ENCODE results near the gene CELSR3. TPM values are rescaled to one million over a fixed set of nuclear protein-coding genes. Genes with fewer than 3 reads are reported as not detected.

The CELSR3 gene
- polyA plus RNA-seq, 6 donors from 2014 or later = 0.28 TPM; not detected in 5

GRCh38 chr3:48684480-48685143, 21.9 kb upstream of the CELSR3 start:
- DNase-seq (no peak), ATAC-seq (ENCODE audit: low read depth in 2 of 2) (no peak)
- H3K27me3 Mint-ChIP-seq = no peaks in the 10 kb centered on the region
- H3K9me3 Mint-ChIP-seq = no peaks in the 10 kb centered on the region
- no peaks in the 10 kb centered on the region for H3K36me3 Mint-ChIP-seq
- peak overlapping the region in 4 of 6 donors; percentile 25 to 83 (median 70) for H3K27ac Mint-ChIP-seq
- H3K4me1 Mint-ChIP-seq = peaks cover 33 to 48% (median 36%) of the 10 kb centered on the region in 3 donors
- H3K4me3 Mint-ChIP-seq = peak overlapping the region; percentile 84 to 93 (median 88)

GRCh38 chr3:48684054-48684349, 21.3 kb upstream of the CELSR3 start:
- peaks cover 39 to 52% (median 40%) of the 10 kb centered on the region in 3 donors for H3K4me1 Mint-ChIP-seq
- no peak for ATAC-seq (ENCODE audit: low read depth in 2 of 2)
- H3K27me3 Mint-ChIP-seq = no peaks in the 10 kb centered on the region
- DNase-seq = no peak
- peak overlapping the region in 1 of 6 donors; percentile 49 for H3K27ac Mint-ChIP-seq
- peak overlapping the region in 6 of 8 donors; percentile 1 to 92 (median 54) for H3K4me3 Mint-ChIP-seq
- H3K9me3 Mint-ChIP-seq = no peaks in the 10 kb centered on the region
- no peaks in the 10 kb centered on the region for H3K36me3 Mint-ChIP-seq

DNA sequence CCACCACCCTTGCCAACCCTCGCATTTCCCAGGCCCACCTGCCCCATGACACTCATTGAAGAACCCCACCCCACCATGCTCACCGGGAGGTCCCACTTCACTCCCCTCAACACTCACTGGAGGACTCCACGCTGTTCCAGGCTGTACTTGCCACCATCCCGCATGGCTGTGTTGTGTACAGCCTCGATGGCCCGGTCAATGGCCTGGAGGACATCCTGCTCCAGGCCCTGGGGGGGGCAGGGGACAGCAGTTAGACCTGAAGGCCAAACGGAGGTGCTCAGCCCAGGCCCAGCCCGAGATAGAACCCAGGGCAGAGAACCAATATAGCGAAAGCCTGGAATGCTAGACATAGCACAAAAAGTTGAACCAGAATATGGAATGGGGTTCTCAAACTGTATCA, 20.1 kb upstream of the CELSR3 start:
- no peak overlapping the region for H3K27ac Mint-ChIP-seq
- peaks cover 41 to 52% (median 47%) of the 10 kb centered on the region in 3 donors for H3K4me1 Mint-ChIP-seq
- DNase-seq (no peak), ATAC-seq (ENCODE audit: low read depth in 2 of 2) (no peak)
- no peaks in the 10 kb centered on the region for H3K36me3 Mint-ChIP-seq
- H3K9me3 Mint-ChIP-seq = no peaks in the 10 kb centered on the region
- H3K4me3 Mint-ChIP-seq = peak overlapping the region in 1 of 8 donors; percentile 58
- H3K27me3 Mint-ChIP-seq = no peaks in the 10 kb centered on the region

DNA sequence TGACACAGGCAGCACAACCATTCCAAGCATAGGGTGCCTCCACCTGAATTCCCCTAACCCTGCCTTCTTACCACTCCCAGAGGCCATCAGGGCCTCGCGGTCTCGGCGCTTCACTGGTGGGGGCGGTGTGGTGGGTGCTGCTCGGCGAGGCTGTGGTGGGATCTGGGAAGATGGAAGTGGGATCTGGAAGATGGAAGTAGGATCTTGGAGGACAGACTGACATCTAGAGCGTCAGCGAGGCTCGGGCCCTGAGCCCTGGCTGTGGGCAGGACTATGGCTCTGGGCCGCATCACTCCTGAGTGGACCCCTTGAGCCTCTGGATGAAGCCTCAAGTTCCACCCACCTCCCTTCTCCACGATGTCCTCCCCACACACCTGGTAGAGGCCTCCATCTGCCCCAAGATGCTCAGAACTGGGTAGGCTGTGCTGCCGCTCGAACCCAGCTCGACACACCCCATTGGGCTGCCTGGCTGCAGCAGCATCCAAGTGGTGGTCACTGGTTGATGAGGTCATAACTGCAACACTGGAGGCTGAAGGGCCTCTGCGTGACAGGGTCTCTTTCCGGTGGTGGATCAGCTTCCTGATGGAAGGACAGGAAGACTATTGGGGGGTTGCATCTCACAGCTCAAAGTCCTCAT, 19.4 kb upstream of the CELSR3 start:
- Mint-ChIP-seq H3K4me3 (peak overlapping the region in 1 of 8 donors; percentile 58), H3K27me3 (no peaks in the 10 kb centered on the region), H3K36me3 (peaks cover 0 to 7% of the 10 kb centered on the region in 2 donors), H3K4me1 (peaks cover 47 to 52% (median 47%) of the 10 kb centered on the region in 3 donors), H3K9me3 (no peaks in the 10 kb centered on the region), H3K27ac (peak overlapping the region in 1 of 6 donors; percentile 85)
- ATAC-seq (ENCODE audit: low read depth in 2 of 2) (no peak), DNase-seq (no peak)

- Mint-ChIP-seq H3K27ac (no peak overlapping the region), H3K4me1 (peaks cover 44 to 49% (median 45%) of the 10 kb centered on the region in 3 donors), H3K27me3 (no peaks in the 10 kb centered on the region), H3K4me3 (no peak overlapping the region), H3K9me3 (no peaks in the 10 kb centered on the region), H3K36me3 (peaks cover 0 to 7% of the 10 kb centered on the region in 2 donors)
- DNase-seq (no peak), ATAC-seq (ENCODE audit: low read depth in 2 of 2) (no peak)
Observed at GRCh38 chr3:48681541-48681880, 18.8 kb upstream of the CELSR3 start.

GRCh38 chr3:48680811-48681540, 18.3 kb upstream of the CELSR3 start:
- Mint-ChIP-seq H3K27me3 (no peaks in the 10 kb centered on the region), H3K36me3 (peaks cover 0 to 7% of the 10 kb centered on the region in 2 donors), H3K27ac (peak overlapping the region in 1 of 6 donors; percentile 60), H3K4me3 (peak overlapping the region in 2 of 8 donors; percentile 36 to 50), H3K4me1 (peaks cover 39 to 43% (median 42%) of the 10 kb centered on the region in 3 donors), H3K9me3 (no peaks in the 10 kb centered on the region)
- ATAC-seq (ENCODE audit: low read depth in 2 of 2) (no peak), DNase-seq (no peak)

GRCh38 chr3:48679411-48680391, 17.0 kb upstream of the CELSR3 start:
- Mint-ChIP-seq H3K27me3 (no peaks in the 10 kb centered on the region), H3K36me3 (peaks cover 0 to 7% of the 10 kb centered on the region in 2 donors), H3K4me1 (peaks cover 32 to 36% (median 33%) of the 10 kb centered on the region in 3 donors), H3K4me3 (peak overlapping the region in 5 of 8 donors; percentile 5 to 69 (median 48)), H3K9me3 (no peaks in the 10 kb centered on the region), H3K27ac (peak overlapping the region in 3 of 6 donors; percentile 9 to 78 (median 17))
- peak; percentile 42 for DNase-seq
- peak; percentile 99 for ATAC-seq (ENCODE audit: low read depth in 2 of 2)

DNA sequence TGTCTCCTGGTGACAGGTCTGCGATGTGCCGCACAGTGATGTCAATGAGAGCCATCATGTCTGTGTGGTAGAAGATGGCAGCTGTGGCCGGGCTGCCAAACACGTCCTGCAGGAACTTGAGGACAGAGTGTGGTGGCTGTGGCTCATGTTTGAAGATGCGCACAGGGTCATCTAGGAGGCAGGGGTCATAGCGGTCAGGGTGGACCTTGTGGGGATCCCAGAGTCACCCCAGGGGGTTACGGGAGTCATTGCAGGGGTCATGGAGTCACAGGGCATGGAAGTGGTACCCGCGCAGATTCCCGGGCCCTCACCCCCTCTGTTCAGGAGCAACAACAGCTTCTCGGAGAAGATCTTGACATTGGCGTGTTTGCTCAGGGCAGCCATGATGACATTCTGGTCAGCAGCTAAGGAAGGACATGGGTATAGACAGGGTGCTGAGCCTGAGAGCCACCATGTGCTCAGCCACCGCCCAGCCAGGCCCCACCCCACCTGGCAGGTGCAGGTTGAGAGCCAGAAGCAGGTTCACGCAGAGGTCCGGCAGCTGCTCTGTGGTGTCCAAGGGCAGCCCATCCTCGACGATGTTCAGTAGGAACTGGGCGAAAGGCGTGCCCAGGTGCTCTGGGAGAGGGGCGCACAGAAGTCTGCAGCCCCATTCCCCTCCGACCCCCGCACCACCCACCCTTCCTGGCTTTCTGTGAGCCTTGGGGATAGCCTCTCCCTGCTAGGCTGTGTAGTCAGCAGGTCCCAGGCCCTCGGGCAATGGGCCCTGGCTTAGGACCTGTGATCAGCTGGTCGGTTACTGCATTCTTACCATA, 16.1 kb upstream of the CELSR3 start:
- no peak overlapping the region for H3K27ac Mint-ChIP-seq
- H3K4me1 Mint-ChIP-seq = peaks cover 24 to 30% (median 26%) of the 10 kb centered on the region in 3 donors
- H3K4me3 Mint-ChIP-seq = peak overlapping the region in 1 of 8 donors; percentile 2
- no peaks in the 10 kb centered on the region for H3K27me3 Mint-ChIP-seq
- DNase-seq = no peak
- H3K9me3 Mint-ChIP-seq = no peaks in the 10 kb centered on the region
- ATAC-seq (ENCODE audit: low read depth in 2 of 2) = no peak
- peaks cover 0 to 7% of the 10 kb centered on the region in 2 donors for H3K36me3 Mint-ChIP-seq

DNA sequence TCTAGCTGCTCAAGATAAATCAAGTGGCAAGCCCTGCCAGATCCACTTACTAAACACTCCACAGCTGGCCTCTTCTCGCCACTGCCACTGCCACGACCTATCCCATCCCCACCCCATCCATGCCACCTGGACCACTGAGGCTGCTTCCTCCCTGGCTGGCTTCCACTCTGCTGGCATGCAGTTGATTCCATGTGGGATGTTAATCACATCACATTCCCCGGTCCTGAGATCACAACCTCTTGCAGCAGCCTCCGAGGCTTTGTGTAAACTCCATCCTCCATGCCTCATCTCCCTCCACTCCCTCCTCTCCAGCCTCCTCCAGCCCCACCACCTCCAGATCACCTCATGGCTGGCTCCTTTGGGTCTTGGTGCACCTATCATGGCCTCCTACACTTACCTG, 15.4 kb upstream of the CELSR3 start:
- peaks cover 23 to 30% (median 24%) of the 10 kb centered on the region in 3 donors for H3K4me1 Mint-ChIP-seq
- no peaks in the 10 kb centered on the region for H3K9me3 Mint-ChIP-seq
- H3K4me3 Mint-ChIP-seq = no peak overlapping the region
- no peaks in the 10 kb centered on the region for H3K27me3 Mint-ChIP-seq
- no peak for DNase-seq
- no peak for ATAC-seq (ENCODE audit: low read depth in 2 of 2)
- peaks cover 0 to 7% of the 10 kb centered on the region in 2 donors for H3K36me3 Mint-ChIP-seq
- no peak overlapping the region for H3K27ac Mint-ChIP-seq

- no peak overlapping the region for H3K4me3 Mint-ChIP-seq
- ATAC-seq (ENCODE audit: low read depth in 2 of 2) = no peak
- H3K4me1 Mint-ChIP-seq = peaks cover 20 to 31% (median 21%) of the 10 kb centered on the region in 3 donors
- no peaks in the 10 kb centered on the region for H3K9me3 Mint-ChIP-seq
- no peaks in the 10 kb centered on the region for H3K27me3 Mint-ChIP-seq
- H3K27ac Mint-ChIP-seq = no peak overlapping the region
- H3K36me3 Mint-ChIP-seq = peaks cover 0 to 7% of the 10 kb centered on the region in 2 donors
- no peak for DNase-seq
Observed at GRCh38 chr3:48674505-48674904, 11.8 kb upstream of the CELSR3 start.

DNA sequence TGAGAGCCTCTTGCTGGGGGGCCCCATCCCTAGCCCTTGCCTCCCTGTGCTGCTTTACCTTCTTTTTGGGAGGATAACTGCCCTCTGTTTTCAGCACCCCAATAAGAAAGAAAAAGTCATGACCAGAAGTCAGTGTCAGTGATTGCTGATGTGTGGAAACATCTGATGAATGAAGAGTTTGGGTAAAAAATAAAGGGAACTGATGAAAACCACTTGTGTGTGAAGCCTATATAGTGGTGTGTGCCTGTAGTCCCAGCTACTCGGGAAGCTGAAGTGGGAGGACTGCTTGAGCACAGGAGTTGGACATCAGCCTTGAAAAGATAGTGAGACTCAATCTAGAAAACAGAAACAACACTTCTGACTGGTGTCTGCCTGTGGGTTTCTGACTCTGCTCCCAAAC, 9.8 kb upstream of the CELSR3 start:
- no peaks in the 10 kb centered on the region for H3K9me3 Mint-ChIP-seq
- peak; percentile 94 to 98 for ATAC-seq (ENCODE audit: low read depth in 2 of 2)
- peak overlapping the region in 3 of 6 donors; percentile 25 to 70 (median 36) for H3K27ac Mint-ChIP-seq
- H3K4me1 Mint-ChIP-seq = peaks cover 15 to 18% (median 17%) of the 10 kb centered on the region in 3 donors
- peak overlapping the region in 2 of 8 donors; percentile 26 to 30 for H3K4me3 Mint-ChIP-seq
- no peaks in the 10 kb centered on the region for H3K27me3 Mint-ChIP-seq
- DNase-seq = peak; percentile 23
- peaks cover 0 to 5% of the 10 kb centered on the region in 2 donors for H3K36me3 Mint-ChIP-seq

GRCh38 chr3:48664929-48665328, 2.2 kb upstream of the CELSR3 start:
- Mint-ChIP-seq H3K4me3 (peak overlapping the region in 2 of 8 donors; percentile 3), H3K9me3 (peaks cover 0 to 4% (median 0%) of the 10 kb centered on the region in 7 donors), H3K27me3 (peaks cover 19 to 33% (median 20%) of the 10 kb centered on the region in 3 donors), H3K4me1 (peaks cover 8 to 28% (median 17%) of the 10 kb centered on the region in 3 donors), H3K36me3 (peaks cover 0 to 10% of the 10 kb centered on the region in 2 donors), H3K27ac (no peak overlapping the region)
- ATAC-seq (ENCODE audit: low read depth in 2 of 2) = no peak
- no peak for DNase-seq
